K562 (cell line): ENCODE results near the gene RHBG. TPM values are rescaled to one million over a fixed set of nuclear protein-coding genes. Genes with fewer than 3 reads are reported as not detected.

ENCODE experiments used
- AFF4 ChIP-seq: sonication (generic); formaldehyde crosslinking; IDR thresholded peaks from 2 replicates; pipeline ENCODE4 v1.8.0; 2023; ENCODE audit warnings: mild to moderate bottlenecking, missing genetic modification reagents
- ARID4B ChIP-seq: sonication (generic); formaldehyde crosslinking; IDR thresholded peaks from 2 replicates; pipeline ENCODE4 v1.8.0; 2022; ENCODE audit warnings: mild to moderate bottlenecking, missing genetic modification reagents
- FIP1L1 ChIP-seq: fragments of 200-400 bp; formaldehyde crosslinking; IDR thresholded peaks from 2 replicates; pipeline ENCODE4 v1.6.1; 2018; ENCODE audit warnings: mild to moderate bottlenecking, low read depth, low read length; ENCODE audit not compliant: poor library complexity, severe bottlenecking
- NFIX ChIP-seq: fragments of 250-450 bp; sonication (Bioruptor Pico); IDR thresholded peaks from 2 replicates; pipeline ENCODE4 v1.4.0; 2020; ENCODE audit warnings: low read depth, mild to moderate bottlenecking, moderate library complexity
- NFYB ChIP-seq: IDR thresholded peaks from 2 replicates; pipeline ENCODE4 v1.6.1; 2011; ENCODE audit warnings: mild to moderate bottlenecking, moderate library complexity; ENCODE audit not compliant: insufficient read length; ENCODE audit errors: extremely low read depth
- NONO ChIP-seq, 2 experiments: fragments of 200-400 bp in 1 of 2; fragments of 450-650 bp in 1 of 2; formaldehyde crosslinking in 1 of 2; IDR thresholded peaks; 2 replicates each; pipeline ENCODE4 v1.6.1; 2017; ENCODE audit warnings: low read depth in 2 of 2, mild to moderate bottlenecking in 2 of 2, moderate library complexity in 2 of 2, low read length in 1 of 2
- OTX1 ChIP-seq: fragments of 450-650 bp; formaldehyde crosslinking; IDR thresholded peaks from 2 replicates; pipeline ENCODE4 v1.4.0; 2022; ENCODE audit warnings: mild to moderate bottlenecking
- POLR2H ChIP-seq: IDR thresholded peaks from 2 replicates; pipeline ENCODE4 v1.6.1; 2016; ENCODE audit warnings: missing genetic modification characterization, low read depth, mild to moderate bottlenecking, control low read depth, missing compliant biosample characterization, moderate library complexity
- TCFL5 ChIP-seq: fragments of 250-450 bp; sonication (Bioruptor Pico); conservative IDR thresholded peaks from 2 replicates; pipeline ENCODE4 v1.6.1; 2021; ENCODE audit warnings: mild to moderate bottlenecking, moderate library complexity, matching md5 sums
- ZFX ChIP-seq: sonication (generic); formaldehyde crosslinking; IDR thresholded peaks from 2 replicates; pipeline ENCODE4 v1.8.0; 2022; ENCODE audit warnings: mild to moderate bottlenecking, missing genetic modification reagents, moderate library complexity
- ZNF445 ChIP-seq: fragments of 250-450 bp; sonication (Bioruptor Pico); IDR thresholded peaks from 2 replicates; pipeline ENCODE4 v1.4.0; 2020; ENCODE audit warnings: low read depth, mild to moderate bottlenecking, moderate library complexity
- ZNF586 ChIP-seq: fragments of 450-650 bp; formaldehyde crosslinking; conservative IDR thresholded peaks from 2 replicates; pipeline ENCODE4 v1.4.0; 2020; ENCODE audit warnings: mild to moderate bottlenecking, moderate library complexity
- ZNF589 ChIP-seq: fragments of 200-800 bp; sonication (Bioruptor generic); IDR thresholded peaks from 2 replicates; pipeline ENCODE4 v1.6.1; 2016; ENCODE audit warnings: low read depth, missing genetic modification characterization, missing compliant biosample characterization
- polyA plus RNA-seq, 8 experiments: library from polyadenylated mRNA; depleted of rRNA in 4 of 8; stranded (reverse) in 5 of 8; unstranded in 3 of 8; fragments of >200 nt; fragmentation: Nextera tagmentation in 2 of 8; fragmentation: Illumina TruSeq in 1 of 8; extraction: Ambion mirVana in 2 of 8; extraction: Trizol in 1 of 8; gene quantifications; 2 replicates each; pipeline versions ENCODE4 v1.2.1 to v1.2.3, GENCODE V29; 2011 to 2014; ENCODE audit warnings: inconsistent platforms in 1 of 8, missing spikeins in 1 of 8
- total RNA-seq, 7 experiments: library from RNA; depleted of rRNA in 6 of 7; stranded (reverse); fragments of >200 nt in 6 of 7; fragmentation: Illumina TruSeq in 2 of 7; extraction: Trizol in 2 of 7; gene quantifications; 2 replicates each; pipeline versions ENCODE4 v1.2.1 to v1.2.3, GENCODE V29; 2011 to 2021; ENCODE audit warnings: low replicate concordance in 1 of 7
- TF ChIP-seq, protein P1 (sequence below): sonication (generic); formaldehyde crosslinking; IDR thresholded peaks from 2 replicates; pipeline ENCODE4 v1.8.0; 2022; ENCODE audit warnings: mild to moderate bottlenecking, missing genetic modification reagents

The RHBG gene
- total and polyA plus RNA-seq, 9 of the 15 experiments (the other 6 are each of a cell fraction or from before 2014, with no cell fraction given): not detected

DNA sequence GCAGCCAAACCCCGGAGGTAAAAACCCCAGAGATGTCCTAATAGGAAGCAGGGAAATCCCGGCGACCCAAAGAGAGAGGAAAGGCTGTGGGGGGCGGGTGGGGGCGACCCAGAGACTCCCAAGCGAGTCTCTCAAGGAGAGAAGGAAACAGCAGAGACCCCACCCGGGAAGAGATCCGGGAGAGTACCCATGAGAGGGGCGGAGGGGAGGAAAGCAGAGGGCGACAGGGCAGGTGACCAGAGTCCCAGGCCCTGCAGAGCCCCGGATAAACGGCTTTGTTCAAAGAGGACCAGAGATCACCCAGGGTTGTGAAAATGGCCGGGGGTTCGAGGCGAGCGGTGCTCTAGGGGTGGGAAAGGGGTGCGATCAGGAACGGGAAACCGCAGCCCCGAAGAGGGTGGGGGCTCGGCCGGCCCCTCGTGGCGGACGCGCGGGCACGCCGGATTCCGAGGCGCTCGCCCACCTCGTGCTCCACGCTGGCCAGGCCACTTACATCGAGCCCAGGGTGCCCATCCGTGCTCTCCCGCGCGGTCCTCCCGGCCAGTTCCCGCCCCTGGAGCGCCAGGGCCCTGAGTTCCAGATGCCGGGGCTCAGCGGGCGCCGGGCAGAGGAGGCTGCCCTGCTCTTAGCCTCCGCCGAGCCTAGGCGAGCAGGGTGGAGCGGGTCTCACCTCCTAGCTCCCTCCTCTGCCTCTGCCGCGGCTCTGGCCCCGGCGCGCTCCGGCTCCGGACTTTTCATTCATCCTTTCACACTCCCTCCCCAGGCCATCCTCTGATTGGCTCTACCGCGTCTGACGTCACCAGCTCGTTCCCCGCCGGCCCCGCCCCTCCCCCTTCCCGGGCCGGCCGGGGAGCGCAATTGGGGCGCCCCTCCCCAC, 52.3 kb downstream of the RHBG start (continued):
- TF ChIP-seq FIP1L1: no peak
- TF ChIP-seq ZNF586 (CRISPR knock-in tag): no peak
- TF ChIP-seq ZNF445 (CRISPR knock-in tag): no peak
- TF ChIP-seq ARID4B: peak; percentile 71
- no peak for TF ChIP-seq NFIX (CRISPR knock-in tag)
- no peak for TF ChIP-seq POLR2H (tag)
- TF ChIP-seq AFF4 (CRISPR knock-in tag): peak; percentile 78
- peak; percentile 78 for TF ChIP-seq ZFX (CRISPR knock-in tag)
- peak; percentile 49 for TF ChIP-seq NFYB
- no peak for TF ChIP-seq OTX1
- TF ChIP-seq, protein P1, sequence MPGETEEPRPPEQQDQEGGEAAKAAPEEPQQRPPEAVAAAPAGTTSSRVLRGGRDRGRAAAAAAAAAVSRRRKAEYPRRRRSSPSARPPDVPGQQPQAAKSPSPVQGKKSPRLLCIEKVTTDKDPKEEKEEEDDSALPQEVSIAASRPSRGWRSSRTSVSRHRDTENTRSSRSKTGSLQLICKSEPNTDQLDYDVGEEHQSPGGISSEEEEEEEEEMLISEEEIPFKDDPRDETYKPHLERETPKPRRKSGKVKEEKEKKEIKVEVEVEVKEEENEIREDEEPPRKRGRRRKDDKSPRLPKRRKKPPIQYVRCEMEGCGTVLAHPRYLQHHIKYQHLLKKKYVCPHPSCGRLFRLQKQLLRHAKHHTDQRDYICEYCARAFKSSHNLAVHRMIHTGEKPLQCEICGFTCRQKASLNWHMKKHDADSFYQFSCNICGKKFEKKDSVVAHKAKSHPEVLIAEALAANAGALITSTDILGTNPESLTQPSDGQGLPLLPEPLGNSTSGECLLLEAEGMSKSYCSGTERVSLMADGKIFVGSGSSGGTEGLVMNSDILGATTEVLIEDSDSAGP (CRISPR knock-in tag): peak; percentile 50; the same call in 1 of the 2 replicates
- TF ChIP-seq ZNF589: no peak
- TF ChIP-seq NONO (IDR thresholded peaks at IDR 0.05; ENCODE audit: low read depth in 2 of 2, low read length in 1 of 2): peak in 1 of 2 experiments; percentile 92; a peak in 2 of 4 replicates
- TF ChIP-seq TCFL5: no peak
